22Rv1 (cell line): Measurements from ENCODE around the gene OR2K2.

ENCODE experiments used
- CTCF ChIP-seq: fragments of 450-650 bp; IDR thresholded peaks from 2 replicates; pipeline ENCODE4 v1.5.1; 2017; ENCODE audit warnings: mild to moderate bottlenecking
- ZFX ChIP-seq: fragments of 450-650 bp; IDR thresholded peaks from 2 replicates; pipeline ENCODE4 v1.6.1; 2017; ENCODE audit warnings: antibody characterized with exemption, borderline replicate concordance

- TF ChIP-seq CTCF = no peak
- no peak for TF ChIP-seq ZFX
Observed at GRCh38 chr9:111330124-111330523, at the start of gene OR2K2.
